Right lobe of liver (tissue), 6 donors: ENCODE results near the gene RARS1. TPM values are rescaled to one million over a fixed set of nuclear protein-coding genes. Genes with fewer than 3 reads are reported as not detected.

Experiments
- ATAC-seq, 4 donors: fragments of 200-7000 bp; cut with Tn5 transposase; one replicate each; pipeline ENCODE4 v1.9.1; 2020; ENCODE audit warnings: mild to moderate bottlenecking in 4 of 4, moderate library complexity in 4 of 4
- DNase-seq, 3 donors: peaks; one replicate each; pipeline ENCODE4 v3.0.0-alpha.2; 2020
- H3K27ac ChIP-seq, 3 donors: fragments of 200-600 bp; one replicate each; pipeline ENCODE4 v1.8.0; 2022
- H3K27me3 ChIP-seq, 2 donors: fragments of 200-600 bp; one replicate each; pipeline ENCODE4 v1.8.0; 2022
- H3K36me3 ChIP-seq, 4 donors: fragments of 200-600 bp; sonication (generic) in 1 of 4; one replicate each; pipeline versions ENCODE4 v1.5.1 to v1.8.0; 2017 to 2022; ENCODE audit warnings: control low read depth in 1 of 4
- H3K4me1 ChIP-seq, 4 donors: fragments of 200-600 bp; sonication (generic) in 1 of 4; one replicate each; pipeline versions ENCODE4 v1.5.1 to v1.8.0; 2017 to 2022; ENCODE audit warnings: control low read depth in 1 of 4
- H3K4me3 ChIP-seq, 3 donors: fragments of 200-600 bp; one replicate each; pipeline ENCODE4 v1.8.0; 2022
- H3K9me3 ChIP-seq, 4 donors: fragments of 200-600 bp; sonication (generic) in 1 of 4; one replicate each; pipeline versions ENCODE4 v1.5.1 to v1.8.0; 2017 to 2022; ENCODE audit warnings: control low read depth in 1 of 4
- CTCF ChIP-seq, 4 donors: fragments of 200-600 bp in 3 of 4; fragments of 450-650 bp in 1 of 4; IDR thresholded peaks; one replicate each; pipeline versions ENCODE4 v1.5.1 to v1.8.0; 2016 to 2022; ENCODE audit warnings: antibody characterized with exemption in 4 of 4, mild to moderate bottlenecking in 2 of 4
- POLR2A ChIP-seq: fragments of 450-650 bp; IDR thresholded peaks from one replicate; pipeline ENCODE4 v1.6.1; 2017; ENCODE audit warnings: antibody characterized with exemption, mild to moderate bottlenecking
- WGBS: methylation state at CpG from one replicate; pipeline ENCODE4 v1.1.6; 2018; ENCODE audit warnings: low coverage, low lambda C conversion rate; ENCODE audit not compliant: insufficient coverage; ENCODE audit errors: missing lambda C conversion rate; 5-methylcytosine and 5-hydroxymethylcytosine counted together
- intact Hi-C, 2 donors: fragments of 100-400 bp; cut with DNase I; formaldehyde crosslinking; loops; one replicate each; pipeline versions ENCODE4 v1.11.2 to v1.14.1; 2022
- microRNA-seq, 2 donors: library from miRNA; unstranded; fragments of <30 nt; microRNA quantifications; one replicate each; pipeline ENCODE4, GENCODE V29; 2019 to 2020
- small RNA-seq, 2 experiments: library from RNA; depleted of rRNA; stranded (forward); fragments of <200 nt; gene quantifications; one replicate each; pipeline ENCODE3, GENCODE V24; 2016
- total RNA-seq, 6 experiments: library from RNA; depleted of rRNA in 2 of 6; stranded (reverse); fragments of >200 nt in 2 of 6; fragmentation: NEBNext Ultra II Directional in 3 of 6; extraction: Animal tissue kit (Norgen Biotek cat#: 25700) in 3 of 6; gene quantifications; one replicate each; pipeline versions ENCODE4 v1.1.0 to v1.2.4, GENCODE V29; 2016 to 2023
- donor health status: DM: no; HTN: yes; CAD: no.
- donor health status: DM: no; HTN: no; CAD: no.
- donor health status: DM: no; HTN: no; CAD: no.
- donor health status: DM: no; HTN: yes; CAD: no.
- donor health status: DM: no; HTN: yes; CAD: no.

RARS1 gene
- total RNA-seq, 6 experiments from 2014 or later: 25.7 to 41.1 (median 38.9) TPM

- no peak for TF ChIP-seq CTCF (IDR thresholded peaks at IDR 0.05)
- no peak for TF ChIP-seq POLR2A
- H3K9me3 ChIP-seq: no peaks in the 10 kb centered on the region
- 28% methylated on average over 2 of the region's 2 CpGs for WGBS
- H3K4me3 ChIP-seq: no peak overlapping the region
- H3K27me3 ChIP-seq: no peaks in the 10 kb centered on the region
- intact Hi-C loops: no loop called here
- peaks cover 0 to 17% (median 9%) of the 10 kb centered on the region in 4 donors for H3K4me1 ChIP-seq
- H3K27ac ChIP-seq: peak overlapping the region in 2 of 3 donors; percentile 20 to 47
- H3K36me3 ChIP-seq: peaks cover 0 to 62% (median 26%) of the 10 kb centered on the region in 4 donors
- DNase-seq (no peak), ATAC-seq (peak; percentile 41 to 72 (median 46))
Observed at GRCh38 chr5:168562279-168562678, 76.0 kb downstream of the RARS1 start.

- intact Hi-C loops: no loop called here
- H3K9me3 ChIP-seq: no peaks in the 10 kb centered on the region
- H3K4me3 ChIP-seq: no peak overlapping the region
- H3K4me1 ChIP-seq: peaks cover 0 to 17% (median 9%) of the 10 kb centered on the region in 4 donors
- TF ChIP-seq POLR2A: no peak
- TF ChIP-seq CTCF (IDR thresholded peaks at IDR 0.05): no peak
- H3K36me3 ChIP-seq: peaks cover 0 to 50% (median 15%) of the 10 kb centered on the region in 4 donors
- 90% methylated on average over 1 of the region's 1 CpG for WGBS
- no peak overlapping the region for H3K27ac ChIP-seq
- no peaks in the 10 kb centered on the region for H3K27me3 ChIP-seq
- no peak for DNase-seq
- no peak for ATAC-seq
Observed at GRCh38 chr5:168563959-168564358, 77.7 kb downstream of the RARS1 start.

- no peak overlapping the region for H3K4me3 ChIP-seq
- H3K27me3 ChIP-seq: no peaks in the 10 kb centered on the region
- peak overlapping the region in 1 of 3 donors; percentile 11 for H3K27ac ChIP-seq
- no peaks in the 10 kb centered on the region for H3K9me3 ChIP-seq
- DNase-seq (no peak), ATAC-seq (peak in 3 of 4 donors; percentile 45 to 69 (median 58))
- WGBS: 42% methylated on average over 6 of the region's 6 CpGs
- H3K36me3 ChIP-seq: peaks cover 0 to 21% (median 6%) of the 10 kb centered on the region in 4 donors
- TF ChIP-seq POLR2A (no peak), CTCF (IDR thresholded peaks at IDR 0.05) (no peak)
- no peaks in the 10 kb centered on the region for H3K4me1 ChIP-seq
- intact Hi-C loops: no loop called here
Observed at GRCh38 chr5:168568738-168569137, 82.5 kb downstream of the RARS1 start.

Small RNAs within 50 kb of the gene (microRNA-seq; reads per million reads assigned to microRNA genes)
- 0 reads per million in 2 donors for gene MIR103A1
- 0 reads per million in 2 donors for gene MIR103B1

Small RNAs within 50 kb of the gene (small RNA-seq; reads per million reads assigned to genes)
- gene MIR103A1: 0.10 to 0.26 reads per million in 2 experiments

Other genes starting within 250 kb of the RARS1 start
- gene WWC1, start 194.8 kb upstream of the RARS1 start, total RNA-seq: 10 to 100 TPM in 5 of 6 experiments, 1 to 10 TPM in 1; 9.6 to 74.4 (median 23.5) TPM
- under 1 TPM in 3 of 6 experiments, not detected in 3; 0.26 to 0.49 (median 0.38) TPM for gene FBLL1, start 42.8 kb downstream of the RARS1 start, total RNA-seq
- gene PANK3, start 92.9 kb downstream of the RARS1 start, total RNA-seq: 10 to 100 TPM; 30.1 to 85.4 (median 46.3) TPM